DOHH2 (cell line): Measurements from ENCODE around the gene RGS16.

Experiments
- CTCF ChIP-seq: fragments of 200-600 bp; sonication (generic); IDR thresholded peaks from one replicate; pipeline ENCODE4 v1.5.1; 2014; ENCODE audit warnings: antibody characterized with exemption, mild to moderate bottlenecking, low read depth, low read length; ENCODE audit not compliant: poor library complexity, severe bottlenecking
- EZH2phosphoT487 ChIP-seq: fragments of 200-600 bp; sonication (generic); IDR thresholded peaks from 2 replicates; pipeline ENCODE4 v1.6.1; 2017; ENCODE audit warnings: borderline replicate concordance, mild to moderate bottlenecking, antibody characterized with exemption, low read length, moderate library complexity, mixed read lengths

GRCh38 chr1:182624577-182624976 is 20.4 kb upstream of the RGS16 start:
- TF ChIP-seq CTCF (no peak), EZH2phosphoT487 (no peak)
